Heart left ventricle (tissue), 13 donors: ENCODE data around the gene STXBP6.

Experiments used
- CTCF ChIP-seq, 12 donors: fragments of 200-600 bp; sonication (generic) in 4 of 12; IDR thresholded peaks; one replicate each; pipeline versions ENCODE4 v1.5.0 to v1.8.0; 2018 to 2022; ENCODE audit warnings: antibody characterized with exemption in 12 of 12, mild to moderate bottlenecking in 5 of 12
- POLR2A ChIP-seq, 2 donors: fragments of 450-650 bp; IDR thresholded peaks; one replicate each; pipeline ENCODE4 v1.6.1; 2017; ENCODE audit warnings: antibody characterized with exemption in 2 of 2, mild to moderate bottlenecking in 2 of 2, moderate library complexity in 2 of 2
- donor health status: ischemic (EF 13 %, LVEDD 7.1; RV severe dilation, severe dysfunction).
- donor health status: DM: no; HTN: yes; CAD: no.
- donor health status: DM: no; HTN: no; CAD: no.
- donor health status: ischemic (EF 25% LVEDD 6.9; RV normal size, moderate dysfunction).
- donor health status: ischemic (EF 25% LVEDD 5.7; RV mildly dilated, moderate dysfunction).
- donor health status: ischemic (EF 35%, LVEDD 5.7; RV mildly dilated, moderate dysfunction).
- donor health status: nonischemic (EF 11% LVEDD 7.7; RV severe dilation, severe dysfunction).
- donor health status: DM: yes; HTN: yes; CAD: no.
- donor health status: PGD.
- donor health status: ischemic (EF 29% LVEDD 5.4; RV normal size, mild dysfunction).
- donor health status: nonischemic (EF 23%, LVEDD 6.1; RV moderate dilation, normal function).

GRCh38 chr14:24828486-24828885, 221.5 kb downstream of the STXBP6 start:
- no peak for TF ChIP-seq CTCF (IDR thresholded peaks at IDR 0.05)
- no peak for TF ChIP-seq POLR2A (IDR thresholded peaks at IDR 0.05)
